HepG2 (cell line): ENCODE data around the gene MUL1. TPM values are rescaled to one million over a fixed set of nuclear protein-coding genes. Genes with fewer than 3 reads are reported as not detected.
A peak's percentile ranks its signal among the peaks of the same experiment; 100 is the strongest.

Experiments
- CCAR2 ChIP-seq: fragments of 200-400 bp; formaldehyde crosslinking; optimal IDR thresholded peaks from 2 replicates; pipeline ENCODE3; 2018; ENCODE audit warnings: low read depth, mild to moderate bottlenecking, low read length, moderate library complexity
- ELF1 ChIP-seq: sonication (generic); formaldehyde crosslinking; IDR thresholded peaks from 2 replicates; pipeline ENCODE4 v1.4.0; 2020; ENCODE audit warnings: missing genetic modification reagents
- FIP1L1 ChIP-seq: fragments of 200-400 bp; formaldehyde crosslinking; IDR thresholded peaks from 2 replicates; pipeline ENCODE4 v1.6.1; 2018; ENCODE audit warnings: low read depth, mild to moderate bottlenecking, low read length, moderate library complexity, borderline replicate concordance; ENCODE audit not compliant: insufficient read depth
- FOXK2 ChIP-seq: fragments of 450-650 bp; IDR thresholded peaks from 2 replicates; pipeline ENCODE4 v1.6.1; 2016
- GABPA ChIP-seq, 2 experiments: IDR thresholded peaks; 2 replicates each; pipeline ENCODE4 v1.6.1; 2011 to 2016; ENCODE audit warnings: low read depth in 2 of 2, low read length in 1 of 2, missing biosample characterization in 1 of 2, missing genetic modification characterization in 1 of 2
- HNF4A ChIP-seq: sonication (generic); formaldehyde crosslinking; IDR thresholded peaks from 2 replicates; pipeline ENCODE4 v1.4.0; 2020; ENCODE audit warnings: missing genetic modification reagents
- HNRNPUL1 ChIP-seq: fragments of 200-400 bp; formaldehyde crosslinking; IDR thresholded peaks from 2 replicates; pipeline ENCODE4 v1.6.1; 2017; ENCODE audit warnings: low read depth, mild to moderate bottlenecking, low read length, moderate library complexity
- HOXA5 ChIP-seq: sonication (generic); formaldehyde crosslinking; IDR thresholded peaks from 2 replicates; pipeline ENCODE4 v1.4.0; 2020; ENCODE audit warnings: missing genetic modification reagents
- KDM4B ChIP-seq: sonication (generic); formaldehyde crosslinking; IDR thresholded peaks from 2 replicates; pipeline ENCODE4 v1.4.0; 2020; ENCODE audit warnings: missing genetic modification reagents
- KMT2A ChIP-seq: sonication (generic); formaldehyde crosslinking; IDR thresholded peaks from 2 replicates; pipeline ENCODE4 v1.4.0; 2020; ENCODE audit warnings: missing genetic modification reagents
- RFX1 ChIP-seq: fragments of 450-650 bp; IDR thresholded peaks from 2 replicates; pipeline ENCODE4 v1.6.1; 2017
- RFX3 ChIP-seq: IDR thresholded peaks from 2 replicates; pipeline ENCODE4 v1.6.1; 2016; ENCODE audit warnings: missing biosample characterization, missing genetic modification reagents
- SMAD1 ChIP-seq: sonication (generic); formaldehyde crosslinking; IDR thresholded peaks from 2 replicates; pipeline ENCODE4 v1.4.0; 2020; ENCODE audit warnings: missing genetic modification reagents, low read depth, mild to moderate bottlenecking, borderline replicate concordance
- SRSF4 ChIP-seq: fragments of 200-400 bp; formaldehyde crosslinking; IDR thresholded peaks from one replicate; pipeline ENCODE4 v1.6.1; 2018; ENCODE audit warnings: mild to moderate bottlenecking, low read depth, low read length, moderate library complexity; ENCODE audit not compliant: poor library complexity, severe bottlenecking
- ZMAT3 ChIP-seq: sonication (generic); formaldehyde crosslinking; conservative IDR thresholded peaks from 2 replicates; pipeline ENCODE4 v1.7.0; 2021; ENCODE audit warnings: missing genetic modification reagents
- ZNF138 ChIP-seq: sonication (generic); formaldehyde crosslinking; IDR thresholded peaks from 2 replicates; pipeline ENCODE4 v1.5.0; 2020; ENCODE audit warnings: mild to moderate bottlenecking, low read depth, missing genetic modification reagents
- ZNF232 ChIP-seq: sonication (generic); formaldehyde crosslinking; IDR thresholded peaks from 2 replicates; pipeline ENCODE4 v1.4.0; 2020; ENCODE audit warnings: missing genetic modification reagents, borderline replicate concordance
- ZNF775 ChIP-seq: sonication (generic); formaldehyde crosslinking; IDR thresholded peaks from 2 replicates; pipeline ENCODE4 v1.4.0; 2020; ENCODE audit warnings: missing genetic modification reagents, mild to moderate bottlenecking, moderate library complexity, borderline replicate concordance
- ZNF816 ChIP-seq: sonication (generic); formaldehyde crosslinking; IDR thresholded peaks from 2 replicates; pipeline ENCODE4 v1.8.0; 2022; ENCODE audit warnings: missing genetic modification reagents, mild to moderate bottlenecking, borderline replicate concordance
- ZSCAN29 ChIP-seq: sonication (generic); formaldehyde crosslinking; conservative IDR thresholded peaks from 2 replicates; pipeline ENCODE4 v1.4.0; 2020; ENCODE audit warnings: mild to moderate bottlenecking, missing genetic modification reagents
- polyA plus RNA-seq, 8 experiments: library from polyadenylated mRNA; depleted of rRNA in 3 of 8; stranded (reverse) in 7 of 8; unstranded in 1 of 8; fragments of >200 nt; fragmentation: Illumina TruSeq in 4 of 8; extraction: Trizol in 4 of 8; gene quantifications; 2 replicates each; pipeline versions ENCODE4 v1.2.1 to v1.2.3, GENCODE V29; 2011 to 2016; ENCODE audit warnings: low read depth in 4 of 8, missing spikeins in 1 of 8, mixed read lengths in 1 of 8; ENCODE audit not compliant: insufficient read depth in 1 of 8
- total RNA-seq, 5 experiments: library from RNA; depleted of rRNA; stranded (reverse); fragments of >200 nt; fragmentation: Illumina TruSeq; extraction: Trizol; gene quantifications; 2 replicates each; pipeline ENCODE4 v1.2.3, GENCODE V29; 2016; ENCODE audit warnings: low read depth in 1 of 5
- TF ChIP-seq, protein P1 (sequence below): sonication (generic); formaldehyde crosslinking; IDR thresholded peaks from 2 replicates; pipeline ENCODE4 v1.5.0; 2020; ENCODE audit warnings: mild to moderate bottlenecking, missing genetic modification reagents, borderline replicate concordance
- TF ChIP-seq, protein P2 (sequence below): sonication (generic); formaldehyde crosslinking; IDR thresholded peaks from 2 replicates; pipeline ENCODE4 v1.4.0; 2020; ENCODE audit warnings: mild to moderate bottlenecking, low read depth, missing genetic modification reagents

Gene MUL1
- total and polyA plus RNA-seq, 2 of the 13 experiments (the other 11 are each of a cell fraction or from before 2014, with no cell fraction given) = 21.5 to 26.5 TPM

DNA sequence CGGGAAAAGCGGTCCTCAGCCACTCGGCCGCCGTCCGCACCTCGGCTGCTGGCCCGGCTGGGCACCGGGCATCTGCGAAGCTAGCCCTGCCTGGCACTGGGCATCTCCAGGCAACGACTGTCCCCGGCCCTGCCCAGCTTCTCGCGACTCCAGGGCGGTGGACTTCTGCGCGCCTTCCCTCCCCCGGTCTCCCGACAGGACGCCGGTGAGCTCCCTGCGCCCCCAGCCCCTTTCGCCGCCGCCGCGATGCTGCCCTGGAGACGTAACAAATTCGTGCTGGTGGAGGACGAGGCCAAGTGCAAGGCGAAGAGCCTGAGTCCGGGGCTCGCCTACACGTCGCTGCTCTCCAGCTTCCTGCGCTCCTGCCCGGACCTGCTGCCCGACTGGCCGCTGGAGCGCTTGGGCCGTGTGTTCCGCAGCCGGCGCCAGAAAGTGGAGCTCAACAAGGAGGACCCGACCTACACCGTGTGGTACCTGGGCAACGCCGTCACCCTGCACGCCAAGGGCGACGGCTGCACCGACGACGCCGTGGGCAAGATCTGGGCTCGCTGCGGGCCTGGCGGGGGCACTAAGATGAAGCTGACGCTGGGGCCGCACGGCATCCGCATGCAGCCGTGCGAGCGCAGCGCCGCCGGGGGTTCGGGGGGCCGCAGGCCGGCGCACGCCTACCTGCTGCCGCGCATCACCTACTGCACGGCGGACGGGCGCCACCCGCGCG lies 44.9 kb upstream of the MUL1 start (continued):
- TF ChIP-seq, protein P1, sequence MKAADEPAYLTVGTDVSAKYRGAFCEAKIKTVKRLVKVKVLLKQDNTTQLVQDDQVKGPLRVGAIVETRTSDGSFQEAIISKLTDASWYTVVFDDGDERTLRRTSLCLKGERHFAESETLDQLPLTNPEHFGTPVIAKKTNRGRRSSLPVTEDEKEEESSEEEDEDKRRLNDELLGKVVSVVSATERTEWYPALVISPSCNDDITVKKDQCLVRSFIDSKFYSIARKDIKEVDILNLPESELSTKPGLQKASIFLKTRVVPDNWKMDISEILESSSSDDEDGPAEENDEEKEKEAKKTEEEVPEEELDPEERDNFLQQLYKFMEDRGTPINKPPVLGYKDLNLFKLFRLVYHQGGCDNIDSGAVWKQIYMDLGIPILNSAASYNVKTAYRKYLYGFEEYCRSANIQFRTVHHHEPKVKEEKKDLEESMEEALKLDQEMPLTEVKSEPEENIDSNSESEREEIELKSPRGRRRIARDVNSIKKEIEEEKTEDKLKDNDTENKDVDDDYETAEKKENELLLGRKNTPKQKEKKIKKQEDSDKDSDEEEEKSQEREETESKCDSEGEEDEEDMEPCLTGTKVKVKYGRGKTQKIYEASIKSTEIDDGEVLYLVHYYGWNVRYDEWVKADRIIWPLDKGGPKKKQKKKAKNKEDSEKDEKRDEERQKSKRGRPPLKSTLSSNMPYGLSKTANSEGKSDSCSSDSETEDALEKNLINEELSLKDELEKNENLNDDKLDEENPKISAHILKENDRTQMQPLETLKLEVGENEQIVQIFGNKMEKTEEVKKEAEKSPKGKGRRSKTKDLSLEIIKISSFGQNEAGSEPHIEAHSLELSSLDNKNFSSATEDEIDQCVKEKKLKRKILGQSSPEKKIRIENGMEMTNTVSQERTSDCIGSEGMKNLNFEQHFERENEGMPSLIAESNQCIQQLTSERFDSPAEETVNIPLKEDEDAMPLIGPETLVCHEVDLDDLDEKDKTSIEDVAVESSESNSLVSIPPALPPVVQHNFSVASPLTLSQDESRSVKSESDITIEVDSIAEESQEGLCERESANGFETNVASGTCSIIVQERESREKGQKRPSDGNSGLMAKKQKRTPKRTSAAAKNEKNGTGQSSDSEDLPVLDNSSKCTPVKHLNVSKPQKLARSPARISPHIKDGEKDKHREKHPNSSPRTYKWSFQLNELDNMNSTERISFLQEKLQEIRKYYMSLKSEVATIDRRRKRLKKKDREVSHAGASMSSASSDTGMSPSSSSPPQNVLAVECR (CRISPR knock-in tag) = no peak
- TF ChIP-seq HNRNPUL1 (no peak), ZNF232 (CRISPR knock-in tag) (no peak), ZNF816 (CRISPR knock-in tag) (no peak), KMT2A (CRISPR knock-in tag) (peak; percentile 23; the same call in 1 of the 2 replicates), RFX1 (no peak), ZNF775 (CRISPR knock-in tag) (no peak), ELF1 (no peak), CCAR2 (no peak), GABPA (IDR thresholded peaks at IDR 0.05; ENCODE audit: low read depth, low read length) (no peak), GABPA (CRISPR knock-in tag; IDR thresholded peaks at IDR 0.05; ENCODE audit: low read depth) (no peak), SMAD1 (CRISPR knock-in tag) (peak; percentile 48; the same call in 1 of the 2 replicates), ZMAT3 (CRISPR knock-in tag) (no peak), FOXK2 (no peak), HOXA5 (no peak), HNF4A (no peak), RFX3 (CRISPR knock-in tag) (no peak), ZSCAN29 (CRISPR knock-in tag) (no peak), ZNF138 (CRISPR knock-in tag) (no peak), KDM4B (no peak), SRSF4 (no peak), FIP1L1 (no peak)
- TF ChIP-seq, protein P2, sequence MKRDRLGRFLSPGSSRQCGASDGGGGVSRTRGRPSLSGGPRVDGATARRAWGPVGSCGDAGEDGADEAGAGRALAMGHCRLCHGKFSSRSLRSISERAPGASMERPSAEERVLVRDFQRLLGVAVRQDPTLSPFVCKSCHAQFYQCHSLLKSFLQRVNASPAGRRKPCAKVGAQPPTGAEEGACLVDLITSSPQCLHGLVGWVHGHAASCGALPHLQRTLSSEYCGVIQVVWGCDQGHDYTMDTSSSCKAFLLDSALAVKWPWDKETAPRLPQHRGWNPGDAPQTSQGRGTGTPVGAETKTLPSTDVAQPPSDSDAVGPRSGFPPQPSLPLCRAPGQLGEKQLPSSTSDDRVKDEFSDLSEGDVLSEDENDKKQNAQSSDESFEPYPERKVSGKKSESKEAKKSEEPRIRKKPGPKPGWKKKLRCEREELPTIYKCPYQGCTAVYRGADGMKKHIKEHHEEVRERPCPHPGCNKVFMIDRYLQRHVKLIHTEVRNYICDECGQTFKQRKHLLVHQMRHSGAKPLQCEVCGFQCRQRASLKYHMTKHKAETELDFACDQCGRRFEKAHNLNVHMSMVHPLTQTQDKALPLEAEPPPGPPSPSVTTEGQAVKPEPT (CRISPR knock-in tag) = no peak
